Neural cell (in vitro differentiated cells): ENCODE results near the gene SEPTIN8. TPM values are rescaled to one million over a fixed set of nuclear protein-coding genes. Genes with fewer than 3 reads are reported as not detected.

Experiments
- H2AFZ ChIP-seq: fragments of 200-600, 300-800 bp; sonication (generic), shearing (Covaris generic); 2 replicates; pipeline ENCODE4 v1.6.0; 2014; ENCODE audit warnings: low read depth, mild to moderate bottlenecking, antibody characterized with exemption, low read length, moderate library complexity
- H3F3A ChIP-seq: fragments of 200-600 bp; shearing (Covaris generic); 2 replicates; pipeline ENCODE4 v1.6.1; 2016; ENCODE audit warnings: mild to moderate bottlenecking, moderate library complexity, mixed read lengths, antibody characterized with exemption, low read length; ENCODE audit not compliant: insufficient read depth, poor library complexity, severe bottlenecking
- H3K27ac ChIP-seq: fragments of 200-600, 300-800 bp; sonication (generic), shearing (Covaris generic); 2 replicates; pipeline ENCODE4 v1.5.1; 2014; ENCODE audit warnings: mild to moderate bottlenecking, low read length, moderate library complexity
- H3K27me3 ChIP-seq: fragments of 300-800, 200-600 bp; sonication (generic), shearing (Covaris generic); 2 replicates; pipeline ENCODE4 v1.6.0; 2014; ENCODE audit warnings: mild to moderate bottlenecking, low read depth, low read length, moderate library complexity; ENCODE audit not compliant: insufficient read depth
- H3K36me3 ChIP-seq: fragments of 300-800, 200-600 bp; sonication (generic), shearing (Covaris generic); 2 replicates; pipeline ENCODE4 v1.5.1; 2014; ENCODE audit warnings: mild to moderate bottlenecking, antibody characterized with exemption, low read length, moderate library complexity; ENCODE audit not compliant: insufficient read depth
- H3K4me2 ChIP-seq: fragments of 300-800, 200-600 bp; sonication (generic), shearing (Covaris generic); 2 replicates; pipeline ENCODE4 v1.6.0; 2014; ENCODE audit warnings: mild to moderate bottlenecking, low read length
- H3K4me3 ChIP-seq: fragments of 300-800, 200-600 bp; sonication (generic), shearing (Covaris generic); 2 replicates; pipeline ENCODE4 v1.5.1; 2014; ENCODE audit warnings: mild to moderate bottlenecking, low read length, moderate library complexity
- H3K79me2 ChIP-seq: fragments of 200-600 bp; shearing (Covaris generic); replicated peaks from 2 replicates; pipeline ENCODE4 v1.6.0; 2014; ENCODE audit warnings: mild to moderate bottlenecking, low read length, moderate library complexity; ENCODE audit not compliant: insufficient read depth
- H3K9ac ChIP-seq: fragments of 300-800, 200-600 bp; sonication (generic), shearing (Covaris generic); 2 replicates; pipeline ENCODE4 v1.6.1; 2016; ENCODE audit warnings: mild to moderate bottlenecking, low read length, mixed read lengths
- H3K9me2 ChIP-seq: fragments of 200-600 bp; shearing (Covaris generic); 2 replicates; pipeline ENCODE4 v1.6.1; 2016; ENCODE audit warnings: mild to moderate bottlenecking, low read length, mixed read lengths; ENCODE audit not compliant: insufficient read depth
- H3K9me3 ChIP-seq: fragments of 200-600, 300-800 bp; sonication (generic), shearing (Covaris generic); 2 replicates; pipeline ENCODE4 v1.6.1; 2016; ENCODE audit warnings: mild to moderate bottlenecking, mixed run types, low read length, moderate library complexity, mixed read lengths
- H4K20me1 ChIP-seq: fragments of 200-600 bp; shearing (Covaris generic); 2 replicates; pipeline ENCODE4 v1.6.1; 2016; ENCODE audit warnings: mild to moderate bottlenecking, mixed run types; ENCODE audit not compliant: insufficient read depth
- EP300 ChIP-seq: fragments of 450-650 bp; conservative IDR thresholded peaks from 2 replicates; pipeline ENCODE4 v1.6.1; 2014; ENCODE audit warnings: antibody characterized with exemption, mild to moderate bottlenecking, moderate library complexity; ENCODE audit not compliant: poor library complexity, severe bottlenecking
- EZH2 ChIP-seq: fragments of 200-600, 300-800 bp; shearing (Covaris generic), sonication (generic); IDR thresholded peaks from 2 replicates; pipeline ENCODE4 v1.6.1; 2014; ENCODE audit warnings: antibody characterized with exemption, low read length, borderline replicate concordance, mild to moderate bottlenecking; ENCODE audit not compliant: insufficient read depth, poor library complexity, severe bottlenecking
- MXI1 ChIP-seq: fragments of 450-650 bp; conservative IDR thresholded peaks from 2 replicates; pipeline ENCODE4 v1.6.1; 2014; ENCODE audit warnings: antibody characterized with exemption, mild to moderate bottlenecking; ENCODE audit not compliant: poor library complexity, severe bottlenecking
- POLR2AphosphoS5 ChIP-seq: IDR thresholded peaks from 2 replicates; pipeline ENCODE4 v1.6.1; 2012
- RAD21 ChIP-seq: fragments of 450-650 bp; conservative IDR thresholded peaks from 2 replicates; pipeline ENCODE4 v1.6.1; 2014; ENCODE audit warnings: antibody characterized with exemption, mild to moderate bottlenecking, moderate library complexity
- SMC3 ChIP-seq: fragments of 450-650 bp; conservative IDR thresholded peaks from 2 replicates; pipeline ENCODE4 v1.6.1; 2014; ENCODE audit warnings: antibody characterized with exemption, mild to moderate bottlenecking, moderate library complexity; ENCODE audit not compliant: poor library complexity
- TAF1 ChIP-seq: IDR thresholded peaks from 2 replicates; pipeline ENCODE4 v1.6.1; 2012; ENCODE audit warnings: low read depth
- polyA plus RNA-seq: library from polyadenylated mRNA; depleted of rRNA; stranded (reverse); fragments of >200 nt; gene quantifications from 2 replicates; pipeline ENCODE4 v1.2.3, GENCODE V29; 2014
- TF ChIP-seq, protein P1 (sequence below): IDR thresholded peaks from 2 replicates; pipeline ENCODE4 v1.6.1; 2012; ENCODE audit warnings: borderline replicate concordance
- TF ChIP-seq, protein P2 (sequence below): fragments of 450-650 bp; IDR thresholded peaks from 2 replicates; pipeline ENCODE4 v1.5.1; 2014; ENCODE audit warnings: antibody characterized with exemption, mild to moderate bottlenecking, moderate library complexity; ENCODE audit not compliant: poor library complexity, severe bottlenecking

Gene SEPTIN8
- polyA plus RNA-seq, 1 donor from 2014 or later = 37.7 TPM

DNA sequence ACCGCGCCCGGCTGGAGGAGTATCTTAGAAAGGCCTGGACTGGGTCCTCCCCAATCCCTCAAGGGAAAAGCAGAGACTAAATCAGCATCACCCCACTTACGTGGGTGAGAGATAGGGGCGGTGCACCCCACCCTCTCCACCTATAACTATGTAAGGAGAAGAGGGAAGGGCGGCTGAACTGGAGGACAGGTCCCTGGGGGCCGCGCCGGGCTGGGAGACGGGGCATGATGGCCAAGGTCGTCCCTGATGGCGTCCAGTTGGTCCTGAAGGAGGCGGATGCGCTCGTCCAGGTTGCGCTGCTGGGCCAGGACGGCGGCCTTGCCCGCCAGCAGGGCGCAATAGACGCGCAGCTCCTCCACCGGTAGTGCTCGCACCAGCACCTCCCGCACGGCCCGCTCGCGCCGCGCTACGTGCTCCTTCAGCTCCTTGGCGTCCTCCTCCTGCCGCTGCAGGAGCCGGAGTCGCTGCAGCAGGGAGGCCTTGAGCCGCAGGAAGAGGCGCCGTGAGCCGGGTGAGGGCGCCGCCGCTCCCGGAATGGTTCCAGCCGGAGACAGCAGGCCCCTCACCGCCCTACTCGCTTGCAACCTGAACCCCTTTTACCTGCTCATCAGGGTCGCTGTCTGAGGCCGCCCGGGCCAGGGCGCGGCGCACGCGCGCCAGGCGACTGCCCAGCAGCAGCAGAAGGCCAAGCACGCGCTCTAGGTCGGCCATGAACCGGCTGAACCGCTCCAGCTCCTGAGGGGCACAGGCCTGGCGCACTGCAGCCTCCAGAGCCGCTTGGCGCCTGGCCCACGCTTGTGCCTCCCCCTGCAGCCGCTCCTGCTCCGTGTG, 45.8 kb upstream of the SEPTIN8 start:
- Histone ChIP-seq H4K20me1 (no peaks in the 10 kb centered on the region), H3K36me3 (no peaks in the 10 kb centered on the region), H3K27me3 (peaks cover 49% of the 10 kb centered on the region), H3K27ac (no peak overlapping the region), H3F3A (no peaks in the 10 kb centered on the region), H2AFZ (no peak overlapping the region), H3K79me2 (no peaks in the 10 kb centered on the region), H3K9me3 (no peaks in the 10 kb centered on the region), H3K4me3 (peak overlapping the region; percentile 54), H3K9me2 (no peaks in the 10 kb centered on the region), H3K4me2 (no peak overlapping the region), H3K9ac (peak overlapping the region; percentile 23)
- TF ChIP-seq POLR2AphosphoS5 (peak; percentile 30), MXI1 (no peak), RAD21 (peak; percentile 27), EP300 (no peak), TAF1 (no peak)
- TF ChIP-seq, protein P1, sequence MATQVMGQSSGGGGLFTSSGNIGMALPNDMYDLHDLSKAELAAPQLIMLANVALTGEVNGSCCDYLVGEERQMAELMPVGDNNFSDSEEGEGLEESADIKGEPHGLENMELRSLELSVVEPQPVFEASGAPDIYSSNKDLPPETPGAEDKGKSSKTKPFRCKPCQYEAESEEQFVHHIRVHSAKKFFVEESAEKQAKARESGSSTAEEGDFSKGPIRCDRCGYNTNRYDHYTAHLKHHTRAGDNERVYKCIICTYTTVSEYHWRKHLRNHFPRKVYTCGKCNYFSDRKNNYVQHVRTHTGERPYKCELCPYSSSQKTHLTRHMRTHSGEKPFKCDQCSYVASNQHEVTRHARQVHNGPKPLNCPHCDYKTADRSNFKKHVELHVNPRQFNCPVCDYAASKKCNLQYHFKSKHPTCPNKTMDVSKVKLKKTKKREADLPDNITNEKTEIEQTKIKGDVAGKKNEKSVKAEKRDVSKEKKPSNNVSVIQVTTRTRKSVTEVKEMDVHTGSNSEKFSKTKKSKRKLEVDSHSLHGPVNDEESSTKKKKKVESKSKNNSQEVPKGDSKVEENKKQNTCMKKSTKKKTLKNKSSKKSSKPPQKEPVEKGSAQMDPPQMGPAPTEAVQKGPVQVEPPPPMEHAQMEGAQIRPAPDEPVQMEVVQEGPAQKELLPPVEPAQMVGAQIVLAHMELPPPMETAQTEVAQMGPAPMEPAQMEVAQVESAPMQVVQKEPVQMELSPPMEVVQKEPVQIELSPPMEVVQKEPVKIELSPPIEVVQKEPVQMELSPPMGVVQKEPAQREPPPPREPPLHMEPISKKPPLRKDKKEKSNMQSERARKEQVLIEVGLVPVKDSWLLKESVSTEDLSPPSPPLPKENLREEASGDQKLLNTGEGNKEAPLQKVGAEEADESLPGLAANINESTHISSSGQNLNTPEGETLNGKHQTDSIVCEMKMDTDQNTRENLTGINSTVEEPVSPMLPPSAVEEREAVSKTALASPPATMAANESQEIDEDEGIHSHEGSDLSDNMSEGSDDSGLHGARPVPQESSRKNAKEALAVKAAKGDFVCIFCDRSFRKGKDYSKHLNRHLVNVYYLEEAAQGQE = no peak
- TF ChIP-seq, protein P2, sequence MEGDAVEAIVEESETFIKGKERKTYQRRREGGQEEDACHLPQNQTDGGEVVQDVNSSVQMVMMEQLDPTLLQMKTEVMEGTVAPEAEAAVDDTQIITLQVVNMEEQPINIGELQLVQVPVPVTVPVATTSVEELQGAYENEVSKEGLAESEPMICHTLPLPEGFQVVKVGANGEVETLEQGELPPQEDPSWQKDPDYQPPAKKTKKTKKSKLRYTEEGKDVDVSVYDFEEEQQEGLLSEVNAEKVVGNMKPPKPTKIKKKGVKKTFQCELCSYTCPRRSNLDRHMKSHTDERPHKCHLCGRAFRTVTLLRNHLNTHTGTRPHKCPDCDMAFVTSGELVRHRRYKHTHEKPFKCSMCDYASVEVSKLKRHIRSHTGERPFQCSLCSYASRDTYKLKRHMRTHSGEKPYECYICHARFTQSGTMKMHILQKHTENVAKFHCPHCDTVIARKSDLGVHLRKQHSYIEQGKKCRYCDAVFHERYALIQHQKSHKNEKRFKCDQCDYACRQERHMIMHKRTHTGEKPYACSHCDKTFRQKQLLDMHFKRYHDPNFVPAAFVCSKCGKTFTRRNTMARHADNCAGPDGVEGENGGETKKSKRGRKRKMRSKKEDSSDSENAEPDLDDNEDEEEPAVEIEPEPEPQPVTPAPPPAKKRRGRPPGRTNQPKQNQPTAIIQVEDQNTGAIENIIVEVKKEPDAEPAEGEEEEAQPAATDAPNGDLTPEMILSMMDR = peak; percentile 52

- Histone ChIP-seq H3K9ac (no peak overlapping the region), H4K20me1 (no peaks in the 10 kb centered on the region), H3K4me2 (no peak overlapping the region), H3K27ac (no peak overlapping the region), H3K9me2 (no peaks in the 10 kb centered on the region), H3K36me3 (no peaks in the 10 kb centered on the region), H3F3A (no peaks in the 10 kb centered on the region), H3K4me3 (no peak overlapping the region), H3K27me3 (peaks cover 38% of the 10 kb centered on the region), H3K9me3 (no peaks in the 10 kb centered on the region), H2AFZ (no peak overlapping the region), H3K79me2 (no peaks in the 10 kb centered on the region)
- TF ChIP-seq, protein P1 = no peak
- no peak for TF ChIP-seq TAF1
- TF ChIP-seq, protein P2 = no peak
- TF ChIP-seq MXI1 = no peak
- TF ChIP-seq EZH2 = no peak
- TF ChIP-seq SMC3 = no peak
- no peak for TF ChIP-seq RAD21
- no peak for TF ChIP-seq POLR2AphosphoS5
- TF ChIP-seq EP300 = no peak
Measured at GRCh38 chr5:132821791-132822190, 44.8 kb upstream of the SEPTIN8 start.
